Endothelial cell of umbilical vein (primary cell): ENCODE data around the gene HIGD1A. TPM values are rescaled to one million over a fixed set of nuclear protein-coding genes. Genes with fewer than 3 reads are reported as not detected.

Source experiments
- BruUV-seq: library from RNA; stranded (reverse); fragments of 400-500 nt; replicated peaks from 2 replicates; lab custom pipeline; 2021; lab: Mats Ljungman, UMichigan
- CTCF ChIA-PET: fragments of 300-600, 350-600 bp; sonication (Branson Sonifier 250); formaldehyde crosslinking; loops from one replicate; lab custom pipeline; 2021; ENCODE audit warnings: antibody characterized with exemption, inconsistent platforms; lab: Charles Lee
- POLR2A ChIA-PET: fragments of 300-600, 350-600 bp; sonication (Branson Sonifier 250); formaldehyde crosslinking; loops from one replicate; lab custom pipeline; 2021; ENCODE audit warnings: antibody characterized with exemption, inconsistent platforms; lab: Charles Lee
- DNase-seq: peaks from one replicate; pipeline ENCODE4 v3.0.0-alpha.2; 2011; ENCODE audit warnings: low read depth, low spot score
- FAIRE-seq: peaks from 2 replicates; lab custom pipeline; 2011; peaks lifted over from hg19 to GRCh38; lab: Jason Lieb, UNC
- H2AFZ ChIP-seq: 2 replicates; pipeline ENCODE4 v1.6.0; 2012; ENCODE audit warnings: low read depth, low read length, control low read depth, inconsistent platforms
- H3K27ac ChIP-seq: 2 replicates; pipeline ENCODE4 v1.5.1; 2011; ENCODE audit warnings: low read depth, mild to moderate bottlenecking, control low read depth, low read length, moderate library complexity; ENCODE audit not compliant: insufficient read depth
- H3K27me3 ChIP-seq, 2 experiments: 2 replicates each; pipeline versions ENCODE4 v1.6.0 to v1.6.1; 2011; ENCODE audit warnings: low read length in 2 of 2, mixed read lengths in 1 of 2; ENCODE audit not compliant: control insufficient read depth in 2 of 2, insufficient read depth in 2 of 2
- H3K36me3 ChIP-seq, 2 experiments: 2 replicates in 1 of 2; 3 replicates in 1 of 2; pipeline ENCODE4 v1.5.1; 2011; ENCODE audit warnings: low read length in 2 of 2, mild to moderate bottlenecking in 1 of 2, moderate library complexity in 1 of 2; ENCODE audit not compliant: control insufficient read depth in 2 of 2, insufficient read depth in 2 of 2; ENCODE audit errors: extremely low read depth in 1 of 2
- H3K4me1 ChIP-seq: 3 replicates; pipeline ENCODE4 v1.5.1; 2011; ENCODE audit warnings: mild to moderate bottlenecking, low read length; ENCODE audit not compliant: control insufficient read depth, insufficient read depth; ENCODE audit errors: extremely low read depth
- H3K4me2 ChIP-seq: 2 replicates; pipeline ENCODE4 v1.6.1; 2011; ENCODE audit warnings: low read length, control low read depth, mixed read lengths; ENCODE audit not compliant: insufficient read depth
- H3K4me3 ChIP-seq, 3 experiments: fragments of 200-600 bp in 1 of 3; sonication (generic), shearing (Covaris generic) in 1 of 3; replicated peaks in 1 of 3; 2 replicates each; pipeline ENCODE4 v1.5.1; 2011 to 2016; ENCODE audit warnings: control low read depth in 3 of 3, low read length in 3 of 3, mild to moderate bottlenecking in 2 of 3, inconsistent platforms in 1 of 3, low read depth in 1 of 3, moderate library complexity in 1 of 3; ENCODE audit not compliant: insufficient read depth in 1 of 3
- H3K79me2 ChIP-seq: 2 replicates; pipeline ENCODE4 v1.6.0; 2012; ENCODE audit warnings: low read length, inconsistent platforms; ENCODE audit not compliant: control insufficient read depth, insufficient read depth
- H3K9ac ChIP-seq: replicated peaks from 2 replicates; pipeline ENCODE3; 2011; ENCODE audit warnings: low read length, control low read depth; ENCODE audit not compliant: insufficient read depth; ENCODE audit errors: extremely low read depth
- H3K9me1 ChIP-seq: replicated peaks from 3 replicates; pipeline ENCODE4 v1.6.0; 2011; ENCODE audit warnings: mild to moderate bottlenecking, low read length; ENCODE audit not compliant: control insufficient read depth, insufficient read depth; ENCODE audit errors: extremely low read depth
- H3K9me3 ChIP-seq: replicated peaks from 2 replicates; pipeline ENCODE4 v1.5.1; 2012; ENCODE audit warnings: low read length, inconsistent platforms; ENCODE audit not compliant: control insufficient read depth, insufficient read depth
- H4K20me1 ChIP-seq: replicated peaks from 2 replicates; pipeline ENCODE3; 2011; ENCODE audit warnings: mild to moderate bottlenecking, low read length; ENCODE audit not compliant: control insufficient read depth, insufficient read depth; ENCODE audit errors: extremely low read depth
- EZH2 ChIP-seq: IDR thresholded peaks from 2 replicates; pipeline ENCODE4 v1.6.1; 2012; ENCODE audit warnings: borderline replicate concordance, low read depth, mild to moderate bottlenecking, moderate library complexity, low read length, inconsistent platforms; ENCODE audit not compliant: severe bottlenecking
- FOS ChIP-seq: IDR thresholded peaks from 2 replicates; pipeline ENCODE4 v1.6.1; 2011; ENCODE audit warnings: mild to moderate bottlenecking, low read length, moderate library complexity, borderline replicate concordance; ENCODE audit not compliant: insufficient read depth
- MYC ChIP-seq: IDR thresholded peaks from one replicate; pipeline ENCODE4 v1.6.1; 2011; ENCODE audit warnings: mild to moderate bottlenecking, low read depth, low read length
- POLR2A ChIP-seq: IDR thresholded peaks from 2 replicates; pipeline ENCODE4 v1.6.1; 2012; ENCODE audit warnings: low read depth, mild to moderate bottlenecking, control low read depth, low read length
- POLR2AphosphoS5 ChIP-seq: IDR thresholded peaks from 2 replicates; pipeline ENCODE4 v1.6.1; 2012; ENCODE audit warnings: low read depth, mild to moderate bottlenecking, control low read depth, low read length, moderate library complexity; ENCODE audit not compliant: insufficient read depth
- dilution Hi-C: fragments of 300-500 bp; cut with MboI; formaldehyde crosslinking; loops from one replicate; pipeline ENCODE4 v1.15.0; 2019; ENCODE audit warnings: low sequenced_read_pairs; ENCODE audit not compliant: extremely low pct_ligation_motif_present
- intact Hi-C: fragments of 100-400 bp; cut with micrococcal nuclease; formaldehyde crosslinking; loops from one replicate; pipeline ENCODE4 v1.10.0; 2022
- polyA plus RNA-seq, 4 experiments: library from polyadenylated mRNA; depleted of rRNA in 3 of 4; stranded (reverse) in 3 of 4; unstranded in 1 of 4; fragments of >200 nt; gene quantifications; 2 replicates each; pipeline versions ENCODE4 v1.2.1 to v1.2.3, GENCODE V29; 2011 to 2012; ENCODE audit warnings: missing spikeins in 1 of 4
- total RNA-seq: library from RNA; stranded (reverse); gene quantifications from 2 replicates; pipeline ENCODE4 v1.2.3, GENCODE V29; 2021
- TF ChIP-seq, protein P1 (sequence below), 2 donors: IDR thresholded peaks; 1 replicate in 1 of 2; 2 replicates in 1 of 2; pipeline ENCODE4 v1.5.1; 2011; ENCODE audit warnings: low read length in 2 of 2, mild to moderate bottlenecking in 2 of 2, moderate library complexity in 2 of 2, control low read depth in 1 of 2, inconsistent platforms in 1 of 2, low read depth in 1 of 2; ENCODE audit not compliant: insufficient read depth in 1 of 2; ENCODE audit errors: extremely low read depth in 1 of 2

Gene HIGD1A
- total and polyA plus RNA-seq, 2 donors (not counting 3 experiments of a cell fraction or from before 2014, with no cell fraction given): 59.5 to 68.9 TPM

DNA sequence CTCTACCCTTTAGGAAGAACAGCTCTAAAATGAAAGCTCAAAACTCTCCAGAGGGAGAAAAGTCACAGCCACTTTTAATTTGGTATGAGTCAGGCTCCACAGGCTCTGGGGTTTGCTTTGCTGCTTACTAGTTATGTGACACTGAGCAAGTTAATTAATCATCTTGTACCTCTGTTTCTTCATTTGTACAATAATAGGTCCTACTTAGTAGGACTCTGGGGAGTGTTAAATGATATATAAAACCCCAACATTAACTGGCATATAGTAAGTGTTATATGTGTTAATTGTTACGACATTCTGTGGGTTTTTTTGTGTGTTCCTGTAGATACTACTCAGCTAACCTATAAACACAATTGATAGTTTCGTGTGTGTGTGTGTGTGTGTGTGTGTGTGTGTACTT, 11.5 kb upstream of the HIGD1A start:
- H3K79me2 ChIP-seq: no peaks in the 10 kb centered on the region
- dilution Hi-C loops (no loop called here), intact Hi-C loops (no loop called here)
- no peak overlapping the region for H2AFZ ChIP-seq
- no peak overlapping the region for H3K4me2 ChIP-seq
- CTCF ChIA-PET: interaction anchor here (1.0 to 1.7 kb wide), 3 partner anchors 11 to 24 kb away, joined by 3 to 5 read pairs (median 4); no protein-coding TSS in a partner anchor
- POLR2A ChIA-PET: no interaction called here
- H3K36me3 ChIP-seq: no peaks in the 10 kb centered on the region
- H3K9ac ChIP-seq: no peak overlapping the region
- TF ChIP-seq POLR2AphosphoS5 (no peak), FOS (no peak), EZH2 (no peak), MYC (no peak), POLR2A (no peak)
- TF ChIP-seq, protein P1, sequence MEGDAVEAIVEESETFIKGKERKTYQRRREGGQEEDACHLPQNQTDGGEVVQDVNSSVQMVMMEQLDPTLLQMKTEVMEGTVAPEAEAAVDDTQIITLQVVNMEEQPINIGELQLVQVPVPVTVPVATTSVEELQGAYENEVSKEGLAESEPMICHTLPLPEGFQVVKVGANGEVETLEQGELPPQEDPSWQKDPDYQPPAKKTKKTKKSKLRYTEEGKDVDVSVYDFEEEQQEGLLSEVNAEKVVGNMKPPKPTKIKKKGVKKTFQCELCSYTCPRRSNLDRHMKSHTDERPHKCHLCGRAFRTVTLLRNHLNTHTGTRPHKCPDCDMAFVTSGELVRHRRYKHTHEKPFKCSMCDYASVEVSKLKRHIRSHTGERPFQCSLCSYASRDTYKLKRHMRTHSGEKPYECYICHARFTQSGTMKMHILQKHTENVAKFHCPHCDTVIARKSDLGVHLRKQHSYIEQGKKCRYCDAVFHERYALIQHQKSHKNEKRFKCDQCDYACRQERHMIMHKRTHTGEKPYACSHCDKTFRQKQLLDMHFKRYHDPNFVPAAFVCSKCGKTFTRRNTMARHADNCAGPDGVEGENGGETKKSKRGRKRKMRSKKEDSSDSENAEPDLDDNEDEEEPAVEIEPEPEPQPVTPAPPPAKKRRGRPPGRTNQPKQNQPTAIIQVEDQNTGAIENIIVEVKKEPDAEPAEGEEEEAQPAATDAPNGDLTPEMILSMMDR (IDR thresholded peaks at IDR 0.05; ENCODE audit: extremely low read depth in 1 of 2, insufficient read depth in 1 of 2, low read depth in 1 of 2, low read length in 2 of 2): no peak
- H3K9me3 ChIP-seq: no peaks in the 10 kb centered on the region
- H3K27me3 ChIP-seq: peaks cover 13 to 21% of the 10 kb centered on the region in 2 experiments
- no TSS peak for BruUV-seq
- FAIRE-seq: no peak
- H3K27ac ChIP-seq: no peak overlapping the region
- H3K4me1 ChIP-seq: no peaks in the 10 kb centered on the region
- no peak overlapping the region for H3K4me3 ChIP-seq
- DNase-seq: no peak
- no peaks in the 10 kb centered on the region for H3K9me1 ChIP-seq
- no peaks in the 10 kb centered on the region for H4K20me1 ChIP-seq
